Mesothelial cell of epicardium (in vitro differentiated cells): ENCODE data around the gene TTLL6. TPM values are rescaled to one million over a fixed set of nuclear protein-coding genes. Genes with fewer than 3 reads are reported as not detected.
"Not testable (repeated sequence)": the region's sequence is repeated elsewhere in the genome, so short reads cannot be mapped to it uniquely, and the experiment has no call there.

Source experiments
- DNase-seq, 2 experiments: peaks; one replicate each; pipeline ENCODE4 v3.0.0; 2021; ENCODE audit warnings: low spot score in 2 of 2; ENCODE audit not compliant: unreplicated experiment in 2 of 2
- H3K27ac Mint-ChIP-seq: 2 replicates; pipeline ENCODE4 v1.8.0; 2021; ENCODE audit warnings: mixed read lengths
- H3K27me3 Mint-ChIP-seq: 2 replicates; pipeline ENCODE4 v1.8.0; 2021; ENCODE audit warnings: low read depth, mixed read lengths
- H3K36me3 Mint-ChIP-seq: 2 replicates; pipeline ENCODE4 v1.8.0; 2021; ENCODE audit warnings: mixed read lengths
- H3K4me1 Mint-ChIP-seq: 2 replicates; pipeline ENCODE4 v1.8.0; 2021; ENCODE audit warnings: mixed read lengths
- H3K4me3 Mint-ChIP-seq: 2 replicates; pipeline ENCODE4 v1.8.0; 2021; ENCODE audit warnings: mild to moderate bottlenecking, moderate library complexity, mixed read lengths
- H3K9me3 Mint-ChIP-seq: 2 replicates; pipeline ENCODE4 v1.8.0; 2021; ENCODE audit warnings: mixed read lengths
- CTCF ChIP-seq: fragments of 200-600 bp; sonication (generic); IDR thresholded peaks from one replicate; pipeline ENCODE4 v1.5.0; 2021; ENCODE audit warnings: antibody characterized with exemption; ENCODE audit not compliant: unreplicated experiment
- total RNA-seq: library from RNA; stranded (reverse); gene quantifications from 3 replicates; pipeline ENCODE4 v1.2.1, GENCODE V29; 2021

The TTLL6 gene
- total RNA-seq, 1 donor from 2014 or later = not detected

DNA sequence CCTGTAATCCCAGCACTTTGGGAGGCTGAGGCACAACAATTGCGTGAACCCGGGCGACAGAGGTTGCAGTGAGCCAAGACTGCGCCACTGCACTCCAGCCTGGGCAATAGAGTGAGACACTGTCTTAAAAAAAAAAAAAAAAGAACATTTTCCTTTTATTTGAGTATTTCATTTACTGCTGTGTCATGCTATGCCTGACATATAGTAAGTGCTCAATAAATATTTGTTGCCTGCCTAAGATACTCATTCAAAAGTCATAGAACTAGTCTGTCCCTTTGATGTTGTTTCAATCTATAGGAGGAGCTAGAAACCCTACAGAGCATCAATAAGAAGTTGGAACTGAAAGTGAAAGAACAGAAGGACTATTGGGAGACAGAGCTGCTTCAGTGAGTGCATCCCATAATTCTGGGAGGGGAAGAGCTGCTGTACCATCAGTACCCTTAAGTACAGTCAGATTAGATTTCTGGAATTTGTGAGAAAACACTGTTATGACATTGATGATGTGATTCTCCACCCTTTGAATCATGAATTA, 33.8 kb upstream of the TTLL6 start:
- Mint-ChIP-seq H3K9me3 (no peaks in the 10 kb centered on the region), H3K4me1 (no peaks in the 10 kb centered on the region), H3K36me3 (peaks cover 33% of the 10 kb centered on the region), H3K4me3 (no peak overlapping the region), H3K27me3 (no peaks in the 10 kb centered on the region), H3K27ac (no peak overlapping the region)
- TF ChIP-seq CTCF = no peak
- DNase-seq = no peak

- Mint-ChIP-seq H3K27me3 (no peaks in the 10 kb centered on the region), H3K4me1 (peaks cover 9% of the 10 kb centered on the region), H3K27ac (no peak overlapping the region), H3K9me3 (no peaks in the 10 kb centered on the region), H3K4me3 (no peak overlapping the region), H3K36me3 (peaks cover 13% of the 10 kb centered on the region)
- TF ChIP-seq CTCF = no peak
- DNase-seq = no peak
Observed at GRCh38 chr17:48843187-48843900, 26.3 kb upstream of the TTLL6 start.

DNA sequence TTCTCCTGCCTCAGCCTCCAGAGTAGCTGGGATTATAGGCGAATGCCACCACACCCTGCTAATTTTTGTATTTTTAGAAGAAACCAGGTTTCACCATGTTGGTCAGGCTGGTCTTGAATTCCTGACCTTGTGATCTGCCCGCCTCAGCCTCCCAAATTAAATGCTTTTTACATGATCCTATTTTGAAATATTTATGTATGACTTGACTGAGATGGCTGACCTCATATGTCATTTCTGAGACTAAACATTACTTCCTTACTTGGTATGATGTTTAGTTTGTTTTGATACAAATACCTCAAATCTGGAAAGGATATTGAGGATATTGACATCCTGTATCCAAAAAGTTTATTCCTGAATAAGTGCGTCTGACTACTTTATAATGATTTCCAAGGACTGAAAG, 25.7 kb upstream of the TTLL6 start:
- Mint-ChIP-seq H3K27me3 (no peaks in the 10 kb centered on the region), H3K36me3 (peaks cover 11% of the 10 kb centered on the region), H3K9me3 (no peaks in the 10 kb centered on the region), H3K4me3 (no peak overlapping the region), H3K27ac (no peak overlapping the region), H3K4me1 (peaks cover 9% of the 10 kb centered on the region)
- no peak for DNase-seq
- TF ChIP-seq CTCF = no peak

DNA sequence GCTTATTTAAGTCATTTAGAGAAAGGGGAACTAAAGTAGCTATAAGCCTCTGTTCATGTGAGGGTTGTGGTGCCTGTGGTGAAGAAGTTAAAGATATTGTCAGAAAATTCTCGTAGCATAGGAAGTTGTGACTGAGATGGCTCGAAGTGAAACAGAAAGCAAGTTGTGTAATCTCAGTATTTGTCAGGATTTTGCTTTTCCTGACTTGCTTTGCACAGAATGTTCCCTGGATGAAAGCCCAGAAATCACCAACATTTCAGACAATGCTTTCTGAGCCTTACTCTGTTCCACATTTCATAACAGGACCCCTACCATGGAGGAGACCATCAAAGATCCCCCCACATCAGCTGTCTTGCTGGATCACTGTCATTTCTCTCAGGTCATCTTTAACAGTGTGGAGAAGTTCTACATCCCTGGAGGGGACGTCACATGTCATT, 24.4 kb upstream of the TTLL6 start:
- no peaks in the 10 kb centered on the region for H3K9me3 Mint-ChIP-seq
- no peak for TF ChIP-seq CTCF
- H3K4me1 Mint-ChIP-seq = peaks cover 9% of the 10 kb centered on the region
- H3K4me3 Mint-ChIP-seq = no peak overlapping the region
- peak overlapping the region; percentile 17 for H3K27ac Mint-ChIP-seq
- DNase-seq = no peak
- no peaks in the 10 kb centered on the region for H3K27me3 Mint-ChIP-seq
- peaks cover 8% of the 10 kb centered on the region for H3K36me3 Mint-ChIP-seq

GRCh38 chr17:48840441-48840840, 23.4 kb upstream of the TTLL6 start:
- Mint-ChIP-seq H3K27ac (no peak overlapping the region), H3K4me3 (no peak overlapping the region), H3K27me3 (no peaks in the 10 kb centered on the region), H3K9me3 (no peaks in the 10 kb centered on the region), H3K36me3 (peaks cover 8% of the 10 kb centered on the region), H3K4me1 (peaks cover 9% of the 10 kb centered on the region)
- DNase-seq = no peak
- no peak for TF ChIP-seq CTCF

DNA sequence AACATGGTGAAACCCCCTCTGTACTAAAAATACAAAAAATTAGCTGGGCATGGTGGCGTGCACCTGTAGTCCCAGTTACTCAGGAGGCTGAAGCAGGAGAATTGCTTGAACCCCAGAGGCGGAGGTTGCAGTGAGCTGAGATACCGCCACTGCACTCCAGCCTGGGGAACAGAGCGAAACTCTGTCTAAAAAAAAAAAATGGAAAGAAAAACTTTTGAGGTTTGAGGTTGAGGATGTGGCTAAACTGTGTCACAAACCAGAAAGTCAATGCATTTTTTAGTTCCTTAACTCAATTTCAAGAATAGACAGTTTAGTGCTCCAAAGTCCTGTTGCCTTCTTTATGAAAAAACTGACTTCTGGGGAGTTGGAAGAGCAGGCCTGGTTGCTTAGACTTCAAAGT, 20.4 kb upstream of the TTLL6 start:
- not testable (repeated sequence) for H3K9me3 Mint-ChIP-seq, H3K36me3 Mint-ChIP-seq, H3K4me1 Mint-ChIP-seq, H3K27me3 Mint-ChIP-seq, H3K27ac Mint-ChIP-seq, H3K4me3 Mint-ChIP-seq, DNase-seq
